GM12878 (cell line): Measurements from ENCODE around the gene TBC1D5. TPM values are rescaled to one million over a fixed set of nuclear protein-coding genes. Genes with fewer than 3 reads are reported as not detected.

Source experiments
- ATAC-seq: fragments of 200-7000 bp; cut with Tn5 transposase; 3 replicates; pipeline ENCODE4 v1.9.1; 2020; ENCODE audit warnings: mild to moderate bottlenecking, moderate library complexity
- BruUV-seq: library from RNA; stranded (reverse); fragments of 400-500 nt; replicated peaks from 2 replicates; lab custom pipeline; 2021; lab: Mats Ljungman, UMichigan
- CTCF ChIA-PET: fragments of 300-600 bp; sonication (Branson Sonifier 250); formaldehyde crosslinking; extraction: SDS; loops from one replicate; lab custom pipeline; 2021; ENCODE audit warnings: inconsistent platforms; lab: Yijun Ruan, JAX
- POLR2A ChIA-PET: fragments of 350-600 bp; formaldehyde crosslinking; extraction: SDS; loops from one replicate; lab custom pipeline; 2021; ENCODE audit warnings: inconsistent platforms; lab: Charles Lee
- RAD21 ChIA-PET: fragments of 300-600 bp; sonication (Branson Sonifier 250); formaldehyde crosslinking; loops from one replicate; lab custom pipeline; 2023; ENCODE audit warnings: antibody characterized with exemption; ENCODE audit not compliant: unreplicated experiment; lab: Charles Lee
- SMC1A ChIA-PET: fragments of 300-600 bp; sonication (Branson Sonifier 250); formaldehyde crosslinking; loops from one replicate; lab custom pipeline; 2023; ENCODE audit not compliant: unreplicated experiment, uncharacterized antibody; lab: Charles Lee
- DNase-seq: peaks from one replicate; pipeline ENCODE4 v3.0.0-alpha.2; 2011; ENCODE audit warnings: low read depth, low spot score
- FAIRE-seq: peaks from 3 replicates; lab custom pipeline; 2011; peaks lifted over from hg19 to GRCh38; lab: Jason Lieb, UNC
- H2AFZ ChIP-seq: 2 replicates; pipeline ENCODE4 v1.6.0; 2011; ENCODE audit warnings: low read depth, low read length, control low read depth; ENCODE audit not compliant: control insufficient read depth
- H3K27ac ChIP-seq: 2 replicates; pipeline ENCODE4 v1.5.1; 2011; ENCODE audit warnings: control low read depth; ENCODE audit not compliant: control insufficient read depth, insufficient read depth
- H3K27me3 ChIP-seq, 2 experiments: replicated peaks in 1 of 2; 2 replicates each; pipeline versions ENCODE4 v1.6.0 to v1.6.1; 2011; ENCODE audit warnings: low read length in 1 of 2; ENCODE audit not compliant: control insufficient read depth in 2 of 2, insufficient read depth in 2 of 2
- H3K36me3 ChIP-seq, 2 experiments: 2 replicates each; pipeline ENCODE4 v1.5.1; 2011; ENCODE audit warnings: low read length in 1 of 2; ENCODE audit not compliant: control insufficient read depth in 2 of 2, insufficient read depth in 2 of 2
- H3K4me1 ChIP-seq: 2 replicates; pipeline ENCODE4 v1.6.1; 2011; ENCODE audit warnings: mild to moderate bottlenecking, low read length, moderate library complexity, mixed read lengths; ENCODE audit not compliant: control insufficient read depth, insufficient read depth
- H3K4me2 ChIP-seq: 2 replicates; pipeline ENCODE4 v1.6.0; 2011; ENCODE audit warnings: control low read depth; ENCODE audit not compliant: control insufficient read depth, insufficient read depth
- H3K4me3 ChIP-seq: fragments of 200-600 bp; sonication (generic); 2 replicates; pipeline ENCODE4 v1.5.1; 2016
- H3K79me2 ChIP-seq: 2 replicates; pipeline ENCODE4 v1.6.0; 2011; ENCODE audit warnings: low read length; ENCODE audit not compliant: control insufficient read depth, insufficient read depth
- H3K9ac ChIP-seq: 2 replicates; pipeline ENCODE4 v1.8.0; 2011; ENCODE audit warnings: low read length, control low read depth, mixed read lengths; ENCODE audit not compliant: control insufficient read depth, insufficient read depth
- H3K9me3 ChIP-seq: replicated peaks from 3 replicates; pipeline ENCODE4 v1.5.1; 2011; ENCODE audit warnings: mild to moderate bottlenecking, low read length; ENCODE audit not compliant: control insufficient read depth, insufficient read depth
- H4K20me1 ChIP-seq: 2 replicates; pipeline ENCODE4 v1.6.0; 2011; ENCODE audit not compliant: control insufficient read depth, insufficient read depth
- IRF5 ChIP-seq: fragments of 450-650 bp; IDR thresholded peaks from 2 replicates; pipeline ENCODE4 v1.6.1; 2017; ENCODE audit warnings: borderline replicate concordance
- MEF2A ChIP-seq: IDR thresholded peaks from 2 replicates; pipeline ENCODE4 v1.6.1; 2011; ENCODE audit warnings: low read depth, mild to moderate bottlenecking, low read length, moderate library complexity; ENCODE audit not compliant: insufficient read depth
- MYC ChIP-seq: IDR thresholded peaks from 2 replicates; pipeline ENCODE4 v1.6.1; 2011; ENCODE audit warnings: mild to moderate bottlenecking, low read length, moderate library complexity, inconsistent platforms; ENCODE audit not compliant: insufficient read depth, insufficient replicate concordance, insufficient read length, severe bottlenecking
- NFIC ChIP-seq: IDR thresholded peaks from 2 replicates; pipeline ENCODE4 v1.6.1; 2012; ENCODE audit warnings: low read depth, mild to moderate bottlenecking, inconsistent platforms, low read length, moderate library complexity
- NR2C2 ChIP-seq: IDR thresholded peaks from 2 replicates; pipeline ENCODE4 v1.6.1; 2011; ENCODE audit warnings: borderline replicate concordance, low read depth; ENCODE audit not compliant: control insufficient read depth, insufficient read length
- POLR2AphosphoS2 ChIP-seq: IDR thresholded peaks from 2 replicates; pipeline ENCODE4 v1.6.1; 2011; ENCODE audit warnings: low read depth, mild to moderate bottlenecking, low read length, improper control_type of control experiment, moderate library complexity
- REST ChIP-seq: IDR thresholded peaks from 2 replicates; pipeline ENCODE4 v1.6.1; 2012; ENCODE audit warnings: mild to moderate bottlenecking, low read depth, low read length
- RUNX3 ChIP-seq: IDR thresholded peaks from 2 replicates; pipeline ENCODE4 v1.6.1; 2012; ENCODE audit warnings: low read length, inconsistent platforms
- SMC3 ChIP-seq: IDR thresholded peaks from 2 replicates; pipeline ENCODE4 v1.6.1; 2011; ENCODE audit warnings: low read length, improper control_type of control experiment, borderline replicate concordance
- ZZZ3 ChIP-seq: IDR thresholded peaks from 2 replicates; pipeline ENCODE4 v1.6.1; 2011; ENCODE audit warnings: low read depth; ENCODE audit not compliant: control insufficient read depth, insufficient read length
- WGBS: methylation state at CpG from one replicate; pipeline ENCODE4 v1.1.6; 2016; ENCODE audit warnings: low lambda C conversion rate; ENCODE audit not compliant: insufficient replicate concordance, insufficient coverage; ENCODE audit errors: missing lambda C conversion rate; 5-methylcytosine and 5-hydroxymethylcytosine counted together
- in situ Hi-C: fragments of 300-500 bp; cut with MboI; formaldehyde crosslinking; loops from 9 replicates; pipeline ENCODE4 v1.14.3; 2018; ENCODE audit warnings: mixed read lengths
- intact Hi-C: fragments of 100-400 bp; cut with micrococcal nuclease; formaldehyde crosslinking; loops from one replicate; pipeline ENCODE4 v1.14.2; 2022; ENCODE audit not compliant: unreplicated experiment
- polyA plus RNA-seq, 11 experiments: library from polyadenylated mRNA; depleted of rRNA in 4 of 11; unstranded in 6 of 11; stranded (reverse) in 5 of 11; fragments of >200 nt; fragmentation: Nextera tagmentation in 4 of 11; fragmentation: Illumina TruSeq in 1 of 11; extraction: Ambion mirVana in 4 of 11; extraction: Trizol in 1 of 11; gene quantifications; 1 replicate in 1 of 11; 2 replicates in 10 of 11; pipeline versions ENCODE4 v1.2.1 to v1.2.3, GENCODE V29; 2011 to 2016; ENCODE audit warnings: inconsistent platforms in 2 of 11, missing spikeins in 2 of 11, low read depth in 1 of 11
- total RNA-seq, 4 experiments: library from RNA; depleted of rRNA in 3 of 4; stranded (reverse); fragments of >200 nt in 3 of 4; fragmentation: Illumina TruSeq in 1 of 4; extraction: Trizol in 1 of 4; gene quantifications; 2 replicates each; pipeline versions ENCODE4 v1.2.1 to v1.2.3, GENCODE V29; 2013 to 2021

The TBC1D5 gene
- total and polyA plus RNA-seq, 10 of the 15 experiments (the other 5 are each of a cell fraction or from before 2014, with no cell fraction given): 5.5 to 61.0 (median 43.8) TPM

GRCh38 chr3:17359911-17360310 lies 382.5 kb downstream of the TBC1D5 start:
- CTCF ChIA-PET: interaction anchor here (1.0 kb wide), 1 partner anchor 38 kb away, joined by 3 read pairs; no protein-coding TSS in a partner anchor
- no peaks in the 10 kb centered on the region for H3K9me3 ChIP-seq
- no peaks in the 10 kb centered on the region for H4K20me1 ChIP-seq
- no peak for ATAC-seq
- POLR2A ChIA-PET: interaction anchor here (0.6 kb wide), 1 partner anchor 115 kb away, joined by 3 read pairs; no protein-coding TSS in a partner anchor
- no peaks in the 10 kb centered on the region for H3K27me3 ChIP-seq
- no peak for TF ChIP-seq SMC3
- TF ChIP-seq MEF2A: no peak
- TF ChIP-seq REST: no peak
- TF ChIP-seq NFIC: no peak
- TF ChIP-seq POLR2AphosphoS2: no peak
- no peak for TF ChIP-seq NR2C2
- no peak for TF ChIP-seq IRF5
- TF ChIP-seq MYC: no peak
- no peak for TF ChIP-seq ZZZ3
- TF ChIP-seq RUNX3: no peak
- TF ChIP-seq, all 136 proteins: peak for 0
- in situ Hi-C loops (no loop called here), intact Hi-C loops (no loop called here)
- H3K36me3 ChIP-seq: no peaks in the 10 kb centered on the region; a peak in 1 of 4 replicates
- RAD21 ChIA-PET: no interaction called here
- H3K4me1 ChIP-seq: no peaks in the 10 kb centered on the region
- H3K9ac ChIP-seq: no peak overlapping the region
- no peak overlapping the region for H3K27ac ChIP-seq
- H2AFZ ChIP-seq: no peak overlapping the region
- SMC1A ChIA-PET: interaction anchor here (0.6 to 0.9 kb wide), 3 partner anchors 11 to 38 kb away, joined by 3 read pairs; no protein-coding TSS in a partner anchor
- H3K4me2 ChIP-seq: no peak overlapping the region
- DNase-seq (no peak), FAIRE-seq (no peak)
- 96% methylated on average over 1 of the region's 1 CpG for WGBS
- no peaks in the 10 kb centered on the region for H3K79me2 ChIP-seq
- BruUV-seq: no TSS peak
- H3K4me3 ChIP-seq: no peak overlapping the region
